NT2/D1 (cell line): ENCODE results near the gene OVCH1.

ENCODE experiments used
- SUZ12 ChIP-seq: IDR thresholded peaks from 2 replicates; pipeline ENCODE4 v1.6.1; 2011; ENCODE audit not compliant: insufficient read length, insufficient read depth; ENCODE audit errors: extremely low read depth
- YY1 ChIP-seq: IDR thresholded peaks from 2 replicates; pipeline ENCODE4 v1.6.1; 2011; ENCODE audit not compliant: insufficient read length, insufficient read depth
- ZNF274 ChIP-seq: IDR thresholded peaks from 2 replicates; pipeline ENCODE4 v1.6.1; 2011; ENCODE audit warnings: mild to moderate bottlenecking, low read depth, low read length

GRCh38 chr12:29426498-29426897 is 71.0 kb downstream of the OVCH1 start:
- no peak for TF ChIP-seq YY1
- TF ChIP-seq ZNF274, result no peak
- no peak for TF ChIP-seq SUZ12
